Measurements from ENCODE around the gene RAB13. TPM values are rescaled to one million over a fixed set of nuclear protein-coding genes. Genes with fewer than 3 reads are reported as not detected.

Gene RAB13
- total RNA-seq, 4 donors from 2014 or later, result 41.1 to 56.3 (median 46.6) TPM

GRCh38 chr1:153967107-153967999, 18.8 kb downstream of the RAB13 start, which contains the start of gene CREB3L4:
TSS of gene CREB3L4 (plus strand) at chr1:153967902. CDS start at chr1:153968526, 624 bp downstream.
- WGBS, result 0% methylated on average over 34 of the region's 60 CpGs
- Histone ChIP-seq H3K27me3 (no peaks in the 10 kb centered on the region), H3K4me3 (peak within 1 kb of the TSS; percentile 57 to 69 (median 66)), H3K4me1 (peaks cover 28 to 51% (median 48%) of the 10 kb centered on the region in 4 donors), H3K27ac (replicated peaks in 1 of 4) (peak within 1 kb of the TSS; percentile 89 to 92 (median 90)), H3K36me3 (no peaks in the 10 kb centered on the region), H3K9me3 (no peaks in the 10 kb centered on the region)
- TF ChIP-seq CTCF (IDR thresholded peaks at IDR 0.05) (peak; percentile 31 to 49 (median 37)), EP300 (IDR thresholded peaks at IDR 0.05) (no peak), POLR2A (IDR thresholded peaks at IDR 0.05; ENCODE audit: low read depth) (no peak), POLR2AphosphoS5 (IDR thresholded peaks at IDR 0.05) (peak; percentile 94 to 95)
- intact Hi-C loops (cut with DNase I), result no loop called here
- DNase-seq (ENCODE audit: extremely low spot score), result peak; percentile 98

GRCh38 chr1:153963850-153964331, 22.2 kb downstream of the RAB13 start:
- Histone ChIP-seq H3K9me3 (no peaks in the 10 kb centered on the region), H3K36me3 (peaks cover 0 to 21% (median 19%) of the 10 kb centered on the region in 4 donors), H3K27ac (replicated peaks in 1 of 4) (peak overlapping the region; percentile 94 to 96 (median 95)), H3K4me1 (peaks cover 54 to 78% (median 72%) of the 10 kb centered on the region in 4 donors), H3K4me3 (peak overlapping the region; percentile 68 to 92 (median 74)), H3K27me3 (no peaks in the 10 kb centered on the region)
- WGBS, result 0% methylated on average over 16 of the region's 22 CpGs
- peak; percentile 19 for TF ChIP-seq POLR2A (IDR thresholded peaks at IDR 0.05; ENCODE audit: low read depth)
- TF ChIP-seq POLR2AphosphoS5 (IDR thresholded peaks at IDR 0.05), result no peak
- no peak for DNase-seq (ENCODE audit: extremely low spot score)
- intact Hi-C loops (cut with DNase I), result no loop called here

GRCh38 chr1:153963030-153963849, 22.9 kb downstream of the RAB13 start, which contains the start of gene SLC39A1:
TSS of gene SLC39A1 (minus strand) at chr1:153963537. CDS start at chr1:153962715, 822 bp downstream.
- DNase-seq (ENCODE audit: extremely low spot score), result peak; percentile 100
- WGBS, result 2% methylated on average over 12 of the region's 54 CpGs
- Histone ChIP-seq H3K9me3 (no peaks in the 10 kb centered on the region), H3K4me3 (peak within 1 kb of the TSS; percentile 68 to 92 (median 74)), H3K36me3 (peaks cover 0 to 21% (median 19%) of the 10 kb centered on the region in 4 donors), H3K27ac (replicated peaks in 1 of 4) (peak within 1 kb of the TSS; percentile 94 to 96 (median 95)), H3K4me1 (peaks cover 50 to 74% (median 68%) of the 10 kb centered on the region in 4 donors), H3K27me3 (no peaks in the 10 kb centered on the region)
- TF ChIP-seq EP300 (IDR thresholded peaks at IDR 0.05) (no peak), POLR2AphosphoS5 (IDR thresholded peaks at IDR 0.05) (peak; percentile 86 to 91), POLR2A (IDR thresholded peaks at IDR 0.05; ENCODE audit: low read depth) (peak; percentile 72), CTCF (IDR thresholded peaks at IDR 0.05) (no peak)
- intact Hi-C loops (cut with DNase I), result no loop called here

- peaks cover 53 to 74% (median 68%) of the 10 kb centered on the region in 4 donors for H3K4me1 ChIP-seq
Observed at GRCh38 chr1:153962088-153963029, 23.8 kb downstream of the RAB13 start.

More at GRCh38 chr1:153962088-153963029, 23.8 kb downstream of the RAB13 start:
- TF ChIP-seq POLR2AphosphoS5 (IDR thresholded peaks at IDR 0.05), result peak in 1 of 2 donors; percentile 7
- TF ChIP-seq EP300 (IDR thresholded peaks at IDR 0.05), result no peak
- H3K27me3 ChIP-seq, result no peaks in the 10 kb centered on the region
- peak overlapping the region; percentile 68 to 92 (median 74) for H3K4me3 ChIP-seq
- intact Hi-C loops (cut with DNase I), result no loop called here
- peak overlapping the region; percentile 94 to 96 (median 95) for H3K27ac ChIP-seq (replicated peaks in 1 of 4)
- no peak for DNase-seq (ENCODE audit: extremely low spot score)
- 40% methylated on average over 11 of the region's 16 CpGs for WGBS
- peaks cover 0 to 21% (median 19%) of the 10 kb centered on the region in 4 donors for H3K36me3 ChIP-seq
- no peaks in the 10 kb centered on the region for H3K9me3 ChIP-seq

Measured in esophagus muscularis mucosa (tissue), 4 donors.